Calu3 (cell line): ENCODE results near the gene DNAAF2. TPM values are rescaled to one million over a fixed set of nuclear protein-coding genes. Genes with fewer than 3 reads are reported as not detected.
A peak's percentile ranks its signal among the peaks of the same experiment; 100 is the strongest.

Source experiments
- BruUV-seq: library from RNA; stranded (reverse); fragments of 400-500 nt; replicated peaks from 2 replicates; lab custom pipeline; 2021; lab: Mats Ljungman, UMichigan
- CTCF ChIA-PET: fragments of 300-600 bp; sonication (Branson Sonifier 250); formaldehyde crosslinking; loops from one replicate; lab custom pipeline; 2022; ENCODE audit warnings: antibody characterized with exemption; lab: Charles Lee
- DNase-seq: peaks from one replicate; pipeline ENCODE4 v3.0.0; 2022
- H3K27ac Mint-ChIP-seq: one replicate; pipeline ENCODE4 v1.8.0; 2022; ENCODE audit warnings: mixed read lengths; ENCODE audit not compliant: unreplicated experiment
- H3K27me3 Mint-ChIP-seq: one replicate; pipeline ENCODE4 v1.8.0; 2022; ENCODE audit warnings: mixed read lengths; ENCODE audit not compliant: unreplicated experiment
- H3K36me3 Mint-ChIP-seq: one replicate; pipeline ENCODE4 v1.8.0; 2022; ENCODE audit warnings: mild to moderate bottlenecking, moderate library complexity, mixed read lengths; ENCODE audit not compliant: insufficient read depth, unreplicated experiment
- H3K4me1 Mint-ChIP-seq: one replicate; pipeline ENCODE4 v1.8.0; 2022; ENCODE audit warnings: mild to moderate bottlenecking, low read depth, mixed read lengths; ENCODE audit not compliant: unreplicated experiment
- H3K4me3 Mint-ChIP-seq: one replicate; pipeline ENCODE4 v1.8.0; 2022; ENCODE audit warnings: mild to moderate bottlenecking, low read depth, moderate library complexity, mixed read lengths; ENCODE audit not compliant: unreplicated experiment
- H3K9me3 Mint-ChIP-seq: one replicate; pipeline ENCODE4 v1.8.0; 2022; ENCODE audit warnings: low read depth, mixed read lengths; ENCODE audit not compliant: unreplicated experiment
- intact Hi-C: fragments of 100-400 bp; cut with micrococcal nuclease; formaldehyde crosslinking; loops from one replicate; pipeline ENCODE4 v1.10.0; 2022; ENCODE audit not compliant: unreplicated experiment
- total RNA-seq: library from RNA; stranded (reverse); gene quantifications from 2 replicates; pipeline ENCODE4 v1.2.3, GENCODE V29; 2022
- TF ChIP-seq, protein P1 (sequence below): fragments of 200-600 bp; IDR thresholded peaks from one replicate; pipeline ENCODE4 v1.8.0; 2022; ENCODE audit warnings: antibody characterized with exemption; ENCODE audit not compliant: unreplicated experiment

The DNAAF2 gene
- total RNA-seq, 1 experiment from 2014 or later, result 11.3 TPM

DNA sequence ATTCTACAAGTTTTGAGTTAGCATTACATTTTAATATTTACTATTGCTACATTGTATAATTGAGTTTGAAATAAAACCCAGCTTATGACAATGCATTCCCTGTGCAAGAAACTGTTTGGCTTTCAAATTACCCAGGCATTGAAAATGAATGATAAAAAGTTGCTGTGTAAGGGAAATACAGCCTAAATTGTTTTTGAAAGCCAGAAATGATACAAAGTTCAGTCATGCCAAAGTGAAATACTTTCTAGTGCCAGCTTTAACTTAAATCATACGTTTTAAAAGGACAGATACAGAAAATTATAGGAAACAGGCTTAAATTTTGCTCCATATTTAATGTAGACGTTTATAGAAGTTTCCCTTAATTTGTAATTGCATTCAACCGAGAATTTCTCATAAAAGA, 11.7 kb downstream of the DNAAF2 start:
- intact Hi-C loops, result no loop called here
- Mint-ChIP-seq H3K4me1 (peaks cover 7% of the 10 kb centered on the region), H3K4me3 (peak overlapping the region; percentile 95), H3K36me3 (peaks cover 59% of the 10 kb centered on the region), H3K27ac (no peak overlapping the region), H3K27me3 (no peaks in the 10 kb centered on the region), H3K9me3 (no peaks in the 10 kb centered on the region)
- no TSS peak for BruUV-seq
- CTCF ChIA-PET, result interaction anchor here (0.5 to 1.0 kb wide), 2 partner anchors 11 to 147 kb away, joined by 3 to 4 read pairs; partner anchors contain the start of gene DNAAF2
- DNase-seq, result no peak
- TF ChIP-seq, protein P1, sequence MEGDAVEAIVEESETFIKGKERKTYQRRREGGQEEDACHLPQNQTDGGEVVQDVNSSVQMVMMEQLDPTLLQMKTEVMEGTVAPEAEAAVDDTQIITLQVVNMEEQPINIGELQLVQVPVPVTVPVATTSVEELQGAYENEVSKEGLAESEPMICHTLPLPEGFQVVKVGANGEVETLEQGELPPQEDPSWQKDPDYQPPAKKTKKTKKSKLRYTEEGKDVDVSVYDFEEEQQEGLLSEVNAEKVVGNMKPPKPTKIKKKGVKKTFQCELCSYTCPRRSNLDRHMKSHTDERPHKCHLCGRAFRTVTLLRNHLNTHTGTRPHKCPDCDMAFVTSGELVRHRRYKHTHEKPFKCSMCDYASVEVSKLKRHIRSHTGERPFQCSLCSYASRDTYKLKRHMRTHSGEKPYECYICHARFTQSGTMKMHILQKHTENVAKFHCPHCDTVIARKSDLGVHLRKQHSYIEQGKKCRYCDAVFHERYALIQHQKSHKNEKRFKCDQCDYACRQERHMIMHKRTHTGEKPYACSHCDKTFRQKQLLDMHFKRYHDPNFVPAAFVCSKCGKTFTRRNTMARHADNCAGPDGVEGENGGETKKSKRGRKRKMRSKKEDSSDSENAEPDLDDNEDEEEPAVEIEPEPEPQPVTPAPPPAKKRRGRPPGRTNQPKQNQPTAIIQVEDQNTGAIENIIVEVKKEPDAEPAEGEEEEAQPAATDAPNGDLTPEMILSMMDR, result no peak

DNA sequence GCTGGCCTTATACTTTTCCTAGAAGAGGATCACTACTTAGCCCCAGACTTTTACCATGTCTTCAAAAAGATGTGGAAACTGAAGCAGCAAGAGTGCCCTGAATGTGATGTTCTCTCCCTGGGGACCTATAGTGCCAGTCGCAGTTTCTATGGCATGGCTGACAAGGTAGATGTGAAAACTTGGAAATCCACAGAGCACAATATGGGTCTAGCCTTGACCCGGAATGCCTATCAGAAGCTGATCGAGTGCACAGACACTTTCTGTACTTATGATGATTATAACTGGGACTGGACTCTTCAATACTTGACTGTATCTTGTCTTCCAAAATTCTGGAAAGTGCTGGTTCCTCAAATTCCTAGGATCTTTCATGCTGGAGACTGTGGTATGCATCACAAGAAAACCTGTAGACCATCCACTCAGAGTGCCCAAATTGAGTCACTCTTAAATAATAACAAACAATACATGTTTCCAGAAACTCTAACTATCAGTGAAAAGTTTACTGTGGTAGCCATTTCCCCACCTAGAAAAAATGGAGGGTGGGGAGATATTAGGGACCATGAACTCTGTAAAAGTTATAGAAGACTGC, 12.9 kb downstream of the DNAAF2 start:
- peaks cover 64% of the 10 kb centered on the region for H3K36me3 Mint-ChIP-seq
- CTCF ChIA-PET, result interaction anchor here (2.5 kb wide), 1 partner anchor 12 kb away, joined by 12 read pairs; no protein-coding TSS in a partner anchor
- intact Hi-C loops, result no loop called here

DNA sequence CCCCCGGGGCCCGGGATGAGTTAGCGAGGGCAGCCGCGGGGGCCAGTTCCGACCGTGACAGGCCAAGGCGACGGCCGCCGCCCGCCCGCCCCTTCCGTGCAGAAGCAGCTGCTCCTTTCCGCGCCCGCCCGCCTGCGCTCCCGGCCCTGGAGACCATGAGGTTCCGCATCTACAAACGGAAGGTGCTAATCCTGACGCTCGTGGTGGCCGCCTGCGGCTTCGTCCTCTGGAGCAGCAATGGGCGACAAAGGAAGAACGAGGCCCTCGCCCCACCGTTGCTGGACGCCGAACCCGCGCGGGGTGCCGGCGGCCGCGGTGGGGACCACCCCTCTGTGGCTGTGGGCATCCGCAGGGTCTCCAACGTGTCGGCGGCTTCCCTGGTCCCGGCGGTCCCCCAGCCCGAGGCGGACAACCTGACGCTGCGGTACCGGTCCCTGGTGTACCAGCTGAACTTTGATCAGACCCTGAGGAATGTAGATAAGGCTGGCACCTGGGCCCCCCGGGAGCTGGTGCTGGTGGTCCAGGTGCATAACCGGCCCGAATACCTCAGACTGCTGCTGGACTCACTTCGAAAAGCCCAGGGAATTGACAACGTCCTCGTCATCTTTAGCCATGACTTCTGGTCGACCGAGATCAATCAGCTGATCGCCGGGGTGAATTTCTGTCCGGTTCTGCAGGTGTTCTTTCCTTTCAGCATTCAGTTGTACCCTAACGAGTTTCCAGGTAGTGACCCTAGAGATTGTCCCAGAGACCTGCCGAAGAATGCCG, 13.7 kb downstream of the DNAAF2 start:
- H3K9me3 Mint-ChIP-seq, result no peaks in the 10 kb centered on the region
- peak; percentile 64 for DNase-seq
- BruUV-seq, result no TSS peak
- peak overlapping the region; percentile 99 for H3K27ac Mint-ChIP-seq
- no peaks in the 10 kb centered on the region for H3K27me3 Mint-ChIP-seq
- intact Hi-C loops, result no loop called here
- peaks cover 66% of the 10 kb centered on the region for H3K36me3 Mint-ChIP-seq
- H3K4me3 Mint-ChIP-seq, result peak overlapping the region; percentile 95
- CTCF ChIA-PET, result interaction anchor here (2.5 kb wide), 1 partner anchor 13 kb away, joined by 12 read pairs; no protein-coding TSS in a partner anchor
- H3K4me1 Mint-ChIP-seq, result peaks cover 17% of the 10 kb centered on the region
- TF ChIP-seq, protein P1, result no peak

More for the DNA sequence above, 12.9 kb downstream of the DNAAF2 start:
- no peaks in the 10 kb centered on the region for H3K27me3 Mint-ChIP-seq
- peak overlapping the region; percentile 67 for H3K27ac Mint-ChIP-seq
- DNase-seq, result no peak
- no TSS peak for BruUV-seq
- TF ChIP-seq, protein P1, result no peak
- no peaks in the 10 kb centered on the region for H3K9me3 Mint-ChIP-seq
- H3K4me3 Mint-ChIP-seq, result peak overlapping the region; percentile 95
- H3K4me1 Mint-ChIP-seq, result peaks cover 17% of the 10 kb centered on the region

DNA sequence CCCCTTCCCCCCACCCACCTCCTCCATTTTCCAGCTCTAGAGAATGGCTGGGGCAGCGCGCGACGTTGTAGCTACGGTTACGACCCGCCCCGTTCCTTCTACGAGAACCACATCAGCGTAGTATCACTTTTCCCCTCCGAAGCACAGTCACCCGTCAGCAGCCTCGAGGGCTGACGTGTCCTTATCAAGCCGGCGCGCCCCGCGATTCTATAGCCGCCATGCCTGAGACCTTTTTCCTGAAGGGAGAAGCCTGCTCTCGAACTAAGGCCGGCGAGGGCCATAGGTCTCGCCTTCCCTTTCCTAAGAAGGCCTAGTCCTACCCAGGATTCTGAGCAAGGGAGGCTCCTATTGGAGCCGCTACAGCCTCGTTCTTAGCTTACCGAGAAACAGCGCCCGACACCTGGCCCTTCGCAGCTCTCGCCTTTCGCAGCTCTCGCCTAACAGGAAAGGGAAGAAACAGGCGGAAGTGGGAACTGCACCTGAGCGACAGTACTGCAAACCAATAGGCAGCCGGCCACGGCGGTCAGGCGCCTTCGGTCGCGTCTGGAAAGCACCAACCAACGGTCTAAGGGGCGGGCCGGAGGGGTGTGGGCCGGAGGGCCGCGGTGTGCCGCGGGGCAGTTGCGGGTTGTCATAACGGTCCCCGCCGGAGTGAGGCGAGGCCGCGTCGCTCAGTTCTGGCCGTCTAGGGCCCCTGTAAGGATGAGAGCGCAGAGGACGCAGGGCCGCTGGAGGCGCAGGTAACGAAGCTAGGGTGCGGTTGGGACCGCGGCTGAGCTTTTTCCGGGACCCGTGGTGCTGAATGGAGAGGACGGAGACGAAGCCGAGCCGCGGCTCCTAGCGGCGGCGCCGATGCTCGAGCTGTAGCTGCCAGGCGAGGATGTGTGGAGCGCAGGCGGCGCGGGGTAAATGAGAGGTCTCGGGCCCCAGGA, 14.6 kb downstream of the DNAAF2 start, which contains the start of the genes MGAT2 and RPL36AL:
TSS of gene MGAT2 (plus strand) at position 618 of the 932 bp plus-strand sequence. CDS start 470 bp downstream, outside the sequence.
TSS of gene RPL36AL (minus strand) at position 445 of the 932 bp plus-strand sequence. CDS start 1,522 bp downstream, outside the sequence.
- CTCF ChIA-PET, result interaction anchor here (0.6 to 2.5 kb wide), 4 partner anchors 14 to 425 kb away, joined by 3 to 12 read pairs (median 4); no protein-coding TSS in a partner anchor
- no TSS peak for BruUV-seq

More for the DNA sequence above, 14.6 kb downstream of the DNAAF2 start, which contains the start of the genes MGAT2 and RPL36AL:
- peak; percentile 99 for DNase-seq
- H3K36me3 Mint-ChIP-seq, result peaks cover 67% of the 10 kb centered on the region
- H3K9me3 Mint-ChIP-seq, result no peaks in the 10 kb centered on the region
- no peaks in the 10 kb centered on the region for H3K27me3 Mint-ChIP-seq
- peaks cover 17% of the 10 kb centered on the region for H3K4me1 Mint-ChIP-seq
- peak within 1 kb of the TSS; percentile 95 for H3K4me3 Mint-ChIP-seq
- H3K27ac Mint-ChIP-seq, result peak within 1 kb of the TSS; percentile 99
- TF ChIP-seq, protein P1, result no peak
- intact Hi-C loops, result no loop called here
